Measurements from ENCODE around the gene CD46.

DNA sequence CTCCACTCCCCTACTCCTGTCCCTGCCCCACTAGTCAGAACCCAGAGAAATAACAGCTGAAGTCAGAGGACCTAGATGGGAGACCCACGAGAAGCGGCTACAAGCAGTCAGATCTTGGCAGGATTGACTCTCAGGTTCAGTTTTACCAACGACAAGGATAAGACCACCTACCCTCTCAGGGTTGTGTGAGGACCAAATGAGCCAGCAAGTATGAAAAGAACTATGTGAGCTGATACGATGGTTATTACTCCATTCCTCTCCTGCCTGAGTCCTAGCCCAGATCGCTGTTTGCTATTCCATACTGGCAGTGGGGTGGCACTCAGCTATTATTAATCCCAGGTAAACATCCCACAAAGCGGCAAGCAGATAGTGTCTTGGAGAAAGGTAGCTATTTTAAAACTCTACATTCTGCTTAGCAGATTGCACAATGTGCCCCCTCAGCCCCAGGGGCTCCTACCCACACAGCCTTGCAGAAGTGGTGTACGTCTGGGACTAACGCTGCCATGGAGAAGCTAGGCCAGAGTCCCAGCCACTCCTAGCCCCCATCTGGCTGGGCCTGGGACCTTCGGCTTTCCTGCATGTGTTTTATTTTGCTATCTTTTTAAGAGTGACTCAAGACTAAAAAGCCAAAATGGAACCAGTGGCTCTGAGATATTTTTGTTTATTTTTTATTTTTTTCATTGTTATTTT, 58.9 kb downstream of the CD46 start:
- TF ChIP-seq, protein P1, sequence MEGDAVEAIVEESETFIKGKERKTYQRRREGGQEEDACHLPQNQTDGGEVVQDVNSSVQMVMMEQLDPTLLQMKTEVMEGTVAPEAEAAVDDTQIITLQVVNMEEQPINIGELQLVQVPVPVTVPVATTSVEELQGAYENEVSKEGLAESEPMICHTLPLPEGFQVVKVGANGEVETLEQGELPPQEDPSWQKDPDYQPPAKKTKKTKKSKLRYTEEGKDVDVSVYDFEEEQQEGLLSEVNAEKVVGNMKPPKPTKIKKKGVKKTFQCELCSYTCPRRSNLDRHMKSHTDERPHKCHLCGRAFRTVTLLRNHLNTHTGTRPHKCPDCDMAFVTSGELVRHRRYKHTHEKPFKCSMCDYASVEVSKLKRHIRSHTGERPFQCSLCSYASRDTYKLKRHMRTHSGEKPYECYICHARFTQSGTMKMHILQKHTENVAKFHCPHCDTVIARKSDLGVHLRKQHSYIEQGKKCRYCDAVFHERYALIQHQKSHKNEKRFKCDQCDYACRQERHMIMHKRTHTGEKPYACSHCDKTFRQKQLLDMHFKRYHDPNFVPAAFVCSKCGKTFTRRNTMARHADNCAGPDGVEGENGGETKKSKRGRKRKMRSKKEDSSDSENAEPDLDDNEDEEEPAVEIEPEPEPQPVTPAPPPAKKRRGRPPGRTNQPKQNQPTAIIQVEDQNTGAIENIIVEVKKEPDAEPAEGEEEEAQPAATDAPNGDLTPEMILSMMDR (IDR thresholded peaks at IDR 0.05): no peak
- TF ChIP-seq POLR2A (IDR thresholded peaks at IDR 0.05): no peak

All from heart left ventricle (tissue), 13 donors.